HT-29 (cell line): ENCODE results near the gene GRB10. TPM values are rescaled to one million over a fixed set of nuclear protein-coding genes. Genes with fewer than 3 reads are reported as not detected.
"Not testable (repeated sequence)": the region's sequence is repeated elsewhere in the genome, so short reads cannot be mapped to it uniquely, and the experiment has no call there.

Experiments
- DNase-seq: peaks from one replicate; pipeline ENCODE4 v3.0.0-alpha.2; 2015; ENCODE audit warnings: low spot score
- total RNA-seq: library from RNA; depleted of rRNA; stranded (reverse); fragments of >200 nt; shearing (Covaris generic); gene quantifications from 2 replicates; pipeline ENCODE4 v1.2.3, GENCODE V29; 2014

GRB10 gene
- total RNA-seq, 1 experiment from 2014 or later, result 6.6 TPM

DNA sequence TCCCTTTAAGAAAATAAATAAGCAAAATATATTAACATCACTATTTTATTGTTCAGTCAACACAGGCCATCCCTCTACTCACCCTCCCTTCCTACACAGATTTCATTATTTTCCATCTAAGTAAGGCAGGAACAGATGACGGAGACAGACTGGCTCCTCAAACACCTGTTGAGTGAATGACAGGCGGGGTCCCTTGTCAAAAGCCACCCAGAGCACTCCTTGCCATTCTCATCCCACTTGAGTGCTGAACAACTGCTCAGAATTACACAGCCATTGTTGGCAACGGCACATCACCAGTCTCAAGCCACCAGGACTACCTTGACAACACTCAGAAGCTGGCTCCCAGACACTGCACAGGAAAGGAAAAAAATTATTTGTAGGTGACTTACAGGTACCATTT lies 3.3 kb downstream of the GRB10 start:
- no peak for DNase-seq

DNA sequence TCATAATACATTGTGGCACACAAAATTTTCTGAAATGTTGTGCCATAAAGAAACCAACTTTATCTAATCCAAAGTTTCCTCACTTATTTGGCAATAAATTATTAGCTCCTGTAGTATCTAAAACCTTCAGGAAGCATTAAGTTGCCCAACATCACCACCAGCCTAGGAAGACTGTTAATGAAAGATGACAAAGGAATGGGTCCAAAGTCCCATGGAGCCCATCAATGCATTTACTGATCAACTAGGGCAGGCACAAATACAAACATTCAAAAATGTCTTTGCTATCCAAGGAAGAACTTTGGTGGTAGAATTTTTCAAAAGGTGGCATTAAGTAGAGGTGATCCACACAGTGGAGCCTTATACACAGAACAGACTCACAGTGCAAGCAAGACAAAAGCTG lies 4.5 kb downstream of the GRB10 start:
- DNase-seq, result no peak

DNA sequence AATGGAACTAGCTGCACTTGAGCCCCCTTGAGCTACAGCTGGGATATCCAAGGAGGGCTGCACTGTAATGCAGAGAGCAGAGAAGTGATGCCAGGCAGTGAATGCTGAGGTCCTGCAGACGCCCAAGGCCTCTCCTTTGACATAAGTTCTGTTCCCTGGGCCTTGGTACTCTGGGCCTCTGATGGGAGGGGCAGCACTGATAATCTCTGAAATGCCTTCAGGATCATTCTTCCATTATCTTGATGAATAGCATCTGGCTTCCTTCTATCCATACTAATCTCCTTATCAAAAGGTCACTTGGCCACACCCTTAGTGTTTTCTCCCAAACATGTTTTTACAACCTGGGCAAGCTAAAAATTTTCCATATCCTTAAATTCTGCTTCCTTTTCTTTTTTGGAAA lies 6.9 kb downstream of the GRB10 start:
- no peak for DNase-seq

DNA sequence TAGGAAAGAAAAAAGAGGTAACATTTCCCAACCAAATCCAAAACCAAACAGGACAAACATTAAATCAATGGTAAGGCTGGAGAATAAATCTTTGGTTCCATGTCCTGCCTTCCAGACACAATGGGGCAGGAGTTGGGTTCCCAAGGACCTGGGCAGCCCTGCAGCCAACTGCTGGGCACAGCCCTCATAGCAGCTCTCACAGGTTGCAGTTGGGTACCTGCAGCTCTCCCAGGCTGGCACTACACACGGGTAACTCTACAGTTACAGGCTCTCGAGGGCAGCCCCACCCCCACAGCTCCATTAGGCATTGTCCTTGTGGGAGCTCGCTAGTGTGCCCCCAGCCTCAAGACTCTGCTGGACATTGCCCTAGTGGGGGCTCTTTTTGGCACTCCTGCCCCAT lies 7.5 kb downstream of the GRB10 start:
- no peak for DNase-seq

DNA sequence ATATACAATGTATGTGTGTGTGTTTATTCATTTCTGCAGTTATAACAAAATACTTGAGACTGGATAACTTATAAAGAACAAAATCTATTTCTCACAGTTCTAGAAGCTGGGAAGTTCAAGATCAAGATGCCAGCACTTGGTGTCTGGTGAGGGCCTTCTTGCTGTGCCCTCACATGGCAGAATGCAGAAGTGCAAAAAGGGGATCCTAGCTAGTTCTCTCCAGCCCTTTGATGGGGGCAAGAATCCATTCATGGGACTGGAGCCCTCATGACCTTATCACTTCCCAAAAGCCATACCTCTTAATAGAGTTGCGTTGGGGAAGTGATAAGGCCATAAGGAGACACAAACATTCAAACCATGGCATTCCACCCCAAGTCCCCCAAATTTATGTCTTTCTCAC lies 8.4 kb downstream of the GRB10 start:
- DNase-seq, result no peak

DNA sequence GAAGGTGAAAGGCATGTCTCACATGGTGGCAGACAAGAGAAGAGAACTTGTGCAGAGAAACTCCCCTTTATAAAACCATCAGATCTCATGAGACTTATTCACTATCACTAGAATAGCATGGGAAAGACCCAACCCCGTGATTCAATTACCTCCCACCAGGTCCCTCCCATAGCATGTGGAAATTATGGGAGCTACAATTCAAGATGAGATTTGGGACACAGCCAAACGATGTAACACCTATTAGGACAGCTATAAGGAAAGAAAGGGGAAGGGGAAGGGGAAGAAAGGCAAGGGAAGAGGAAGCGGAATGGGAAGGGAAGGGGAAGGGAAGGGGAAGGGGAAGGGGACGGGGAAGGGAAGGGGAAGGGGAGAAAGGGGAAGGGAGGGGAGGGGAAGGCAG lies 9.6 kb downstream of the GRB10 start:
- DNase-seq, result not testable (repeated sequence)

DNA sequence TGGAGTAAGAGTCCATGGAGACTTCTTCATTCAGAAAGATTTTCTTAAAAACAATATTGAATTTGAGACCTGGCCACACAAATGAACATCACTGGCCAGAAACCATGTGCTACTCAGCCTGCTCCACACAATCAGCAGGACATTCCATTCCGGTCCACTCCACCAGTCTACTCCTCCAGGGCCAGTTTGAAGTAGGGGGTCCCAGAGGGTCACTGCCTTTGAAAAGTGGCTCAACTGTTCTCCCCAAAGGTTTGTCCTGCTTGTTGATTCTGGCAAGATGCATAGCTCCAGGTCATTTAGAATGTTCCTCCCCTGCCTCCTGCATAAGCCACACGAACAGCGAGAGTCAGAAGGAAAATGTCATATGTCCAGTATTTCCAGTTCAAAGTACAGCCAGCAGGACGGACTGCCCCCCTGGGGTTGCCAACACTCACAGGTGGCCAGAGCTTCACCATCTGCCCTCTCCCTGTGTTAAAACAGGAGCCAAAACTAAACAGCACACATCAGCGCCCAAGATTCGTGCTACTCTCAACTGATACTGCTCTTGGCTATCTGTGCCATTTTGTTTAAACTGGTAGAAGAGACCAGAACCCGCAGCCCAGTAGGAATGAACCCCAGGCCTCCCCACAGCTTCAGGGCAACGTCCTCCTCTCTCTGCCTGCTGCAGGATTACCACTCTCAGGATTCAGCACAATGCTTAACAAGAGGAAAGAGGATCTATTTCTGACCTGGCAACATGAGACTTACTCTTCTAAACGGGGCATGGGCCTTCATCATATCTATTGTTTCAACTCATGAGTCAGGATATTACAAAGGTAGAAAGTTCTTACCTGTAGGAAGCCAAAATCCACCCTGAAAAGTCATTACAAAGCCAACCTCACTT lies 11.3 kb downstream of the GRB10 start:
- no peak for DNase-seq

DNA sequence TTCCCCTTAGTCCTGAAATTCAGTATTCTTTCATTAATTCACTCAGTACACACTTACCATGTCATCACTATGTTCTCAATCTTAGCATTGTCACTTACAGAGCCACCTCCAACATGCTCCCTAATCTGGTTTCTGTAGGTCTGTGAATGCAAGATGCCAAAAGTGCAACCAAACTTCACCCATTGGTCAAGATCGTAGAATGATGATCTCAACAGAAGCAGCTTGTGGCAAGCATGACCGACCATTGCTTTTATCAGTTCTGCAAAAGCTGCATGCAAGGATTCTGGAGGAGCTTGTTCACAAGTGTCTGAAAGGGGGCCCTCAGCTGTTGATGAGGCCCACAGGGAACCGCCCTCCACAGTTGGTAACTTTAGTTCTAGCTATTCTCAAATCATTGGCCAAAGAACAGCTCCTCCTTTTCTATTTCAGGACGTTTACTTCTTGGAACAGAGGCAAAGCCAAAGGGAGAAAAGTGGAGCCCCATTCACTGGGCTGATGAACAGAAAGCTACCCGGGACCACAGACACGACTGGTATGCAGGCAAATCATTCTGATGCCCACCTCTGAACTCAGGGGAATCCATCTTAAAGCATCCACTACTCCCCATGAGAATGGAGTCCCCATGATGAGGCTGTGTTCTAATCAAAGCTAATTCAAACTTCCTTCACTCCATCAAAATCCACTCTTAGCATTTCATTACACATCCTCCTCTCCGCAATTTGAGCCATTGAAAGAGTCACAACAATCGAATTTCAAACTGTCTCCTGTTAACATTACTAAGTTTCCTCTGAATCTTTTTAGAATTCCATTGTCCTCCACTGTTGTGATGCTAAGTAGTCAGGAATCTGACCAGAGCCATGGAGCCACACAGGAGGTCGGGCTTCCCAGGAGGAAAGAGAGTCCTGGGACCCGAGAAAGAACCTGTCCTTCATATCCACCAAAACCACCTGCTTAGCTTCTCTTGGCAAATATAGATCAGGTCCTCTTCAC lies 13.9 kb downstream of the GRB10 start:
- DNase-seq, result no peak

DNA sequence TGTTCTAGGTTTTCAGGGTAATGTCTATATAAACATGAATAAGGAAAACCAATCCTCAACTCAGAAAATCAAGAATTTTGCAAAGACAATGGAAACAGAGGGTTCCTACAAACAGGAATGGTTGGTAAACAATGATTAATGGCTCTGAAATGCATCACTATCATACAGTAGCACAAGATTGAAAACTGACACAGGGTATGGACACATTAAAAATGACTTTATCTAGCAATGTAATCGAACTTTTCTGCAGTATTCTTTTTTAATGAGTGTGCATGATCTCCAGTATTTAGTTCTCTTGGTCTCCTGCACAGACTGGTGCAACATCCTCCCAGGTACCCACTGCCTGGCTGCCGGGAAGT lies 15.9 kb downstream of the GRB10 start:
- DNase-seq, result peak; percentile 1

DNA sequence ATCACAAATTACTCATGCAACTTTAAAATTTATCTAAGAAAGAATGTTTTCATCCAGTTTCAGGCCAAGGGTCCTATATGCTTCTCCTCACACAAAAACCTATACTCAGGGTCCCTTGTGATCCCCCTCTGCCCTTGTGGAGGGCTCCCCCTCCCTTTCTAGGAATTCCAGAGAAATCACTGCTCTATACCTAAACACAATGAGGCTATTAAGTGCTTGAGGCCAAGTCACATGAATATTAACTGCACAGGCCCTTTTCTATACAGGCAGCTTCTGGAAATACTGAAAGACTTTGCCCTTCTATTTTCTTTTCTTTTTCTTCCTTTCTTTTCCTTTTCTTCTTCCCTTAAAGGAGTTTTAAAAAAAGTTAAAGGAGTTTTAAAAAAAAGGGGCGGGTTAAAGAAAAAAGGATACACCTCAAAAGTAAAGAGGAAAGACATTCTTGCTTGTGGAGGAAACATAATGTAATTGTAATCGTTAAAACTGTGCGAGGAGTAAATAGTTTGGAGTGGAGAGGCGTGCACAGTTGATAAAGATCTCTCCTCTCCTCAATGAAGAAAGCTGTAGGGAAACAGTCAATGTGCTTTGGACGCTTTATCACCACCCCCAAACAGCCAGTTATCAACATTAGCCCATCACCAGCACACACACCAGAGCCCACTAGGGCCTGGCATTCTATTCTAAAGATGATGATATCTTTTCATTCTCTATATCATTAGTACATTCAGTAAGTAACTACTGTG lies 16.4 kb downstream of the GRB10 start:
- no peak for DNase-seq

DNA sequence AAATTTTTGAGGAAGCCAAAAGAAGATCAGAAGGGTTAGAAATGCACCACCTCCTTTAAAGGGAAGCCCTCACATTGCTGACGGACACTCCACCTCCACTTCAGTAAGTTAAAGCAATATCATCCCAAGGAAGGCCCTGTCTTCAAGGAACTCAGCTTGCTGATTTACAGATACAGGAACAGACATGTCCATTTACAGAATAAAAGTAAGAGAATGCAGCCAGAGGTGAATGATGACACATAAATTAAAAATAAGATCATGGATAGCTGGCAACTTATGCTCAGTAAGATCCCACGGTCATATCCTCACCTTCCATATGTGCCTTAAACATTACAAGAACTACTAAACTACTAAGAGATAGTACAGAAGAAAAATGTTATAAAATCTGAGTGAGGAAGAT lies 20.4 kb downstream of the GRB10 start:
- no peak for DNase-seq

DNA sequence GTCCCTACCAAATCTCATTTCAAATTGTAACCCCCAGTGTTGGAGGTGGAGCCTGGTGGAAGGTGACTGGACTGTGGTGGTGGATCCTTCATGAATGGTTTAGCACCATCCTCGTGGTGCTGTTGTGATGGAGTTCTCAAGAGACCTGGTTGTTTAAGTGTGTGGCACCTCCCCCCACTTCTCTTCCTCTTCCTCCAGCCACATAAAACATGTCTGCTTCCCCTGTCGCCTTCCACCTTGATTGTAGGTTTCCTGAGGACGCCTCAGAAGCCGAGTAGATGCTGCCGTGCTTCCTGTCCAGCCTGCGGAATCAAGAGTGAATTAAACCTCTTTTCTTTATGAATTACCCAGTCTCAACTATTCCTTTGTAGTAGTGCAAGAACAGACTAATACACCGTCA lies 21.0 kb downstream of the GRB10 start:
- DNase-seq, result no peak

DNA sequence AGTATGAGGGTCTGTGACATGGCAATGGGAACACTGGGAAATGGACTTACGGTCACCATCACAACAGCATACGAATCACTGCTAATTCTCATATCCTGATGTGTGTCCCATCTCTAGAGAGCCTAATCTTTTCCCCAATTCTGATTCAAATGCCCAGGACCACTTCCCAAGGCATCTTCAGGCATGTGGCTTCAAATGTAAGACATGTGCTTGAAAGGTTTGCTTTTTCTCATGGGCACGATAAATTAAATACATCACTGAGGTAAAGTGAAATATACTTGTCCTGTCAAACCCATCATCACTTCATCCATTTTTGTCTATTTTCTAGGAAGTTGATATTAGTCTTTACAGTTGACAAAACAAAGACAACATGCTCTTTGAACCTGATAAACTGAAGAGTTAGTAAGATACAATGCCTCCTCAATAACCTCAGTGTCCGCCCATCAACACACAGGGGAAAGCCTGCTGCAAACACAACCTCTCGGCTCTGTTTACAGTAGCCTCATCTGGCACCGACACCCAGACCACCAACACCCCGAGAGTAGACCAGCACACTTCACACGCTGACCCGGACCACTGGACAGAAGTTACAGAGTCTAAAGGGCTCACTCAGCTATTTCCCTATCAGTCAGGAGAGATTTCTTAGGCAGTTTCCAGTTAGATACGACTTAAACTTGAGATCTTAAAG lies 24.8 kb downstream of the GRB10 start:
- no peak for DNase-seq

DNA sequence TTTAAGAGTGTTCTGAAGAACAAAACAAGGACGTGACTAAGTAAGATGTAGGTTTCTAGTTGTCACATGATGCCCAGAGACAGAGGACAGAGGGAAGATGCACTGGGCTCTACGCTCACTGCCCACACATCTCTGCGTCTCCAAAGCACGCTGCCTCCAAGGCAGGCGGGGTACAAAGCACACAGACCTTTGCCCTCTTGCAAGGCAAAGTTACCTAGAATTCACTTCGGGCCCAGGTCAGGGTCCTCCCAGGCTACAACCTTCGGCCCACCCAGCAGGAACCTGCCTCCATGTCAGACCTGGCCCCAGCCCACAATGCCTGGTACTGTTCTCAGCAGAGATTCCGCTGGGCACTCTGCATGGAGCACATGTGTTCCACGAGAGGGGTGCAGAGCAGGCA lies 26.5 kb downstream of the GRB10 start:
- no peak for DNase-seq

DNA sequence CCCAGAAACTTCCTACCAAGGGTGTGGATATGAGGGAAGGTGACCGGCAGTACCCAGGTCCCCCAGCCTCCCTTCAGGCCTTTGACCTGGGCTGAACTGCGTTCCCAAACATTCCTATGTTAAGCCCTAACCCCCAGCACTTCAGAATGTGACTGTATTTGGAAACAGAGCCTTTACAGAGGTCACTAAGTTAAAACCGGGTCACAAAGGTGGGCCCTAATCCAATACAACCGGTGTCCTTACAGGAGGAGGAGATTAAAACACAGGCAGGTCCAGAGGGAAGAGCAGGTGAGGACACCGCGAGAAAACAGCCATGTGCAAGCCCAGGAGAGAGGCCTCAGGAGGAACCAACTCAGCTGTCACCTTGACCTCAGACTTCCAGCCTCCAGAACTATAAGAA lies 28.0 kb downstream of the GRB10 start:
- no peak for DNase-seq

DNA sequence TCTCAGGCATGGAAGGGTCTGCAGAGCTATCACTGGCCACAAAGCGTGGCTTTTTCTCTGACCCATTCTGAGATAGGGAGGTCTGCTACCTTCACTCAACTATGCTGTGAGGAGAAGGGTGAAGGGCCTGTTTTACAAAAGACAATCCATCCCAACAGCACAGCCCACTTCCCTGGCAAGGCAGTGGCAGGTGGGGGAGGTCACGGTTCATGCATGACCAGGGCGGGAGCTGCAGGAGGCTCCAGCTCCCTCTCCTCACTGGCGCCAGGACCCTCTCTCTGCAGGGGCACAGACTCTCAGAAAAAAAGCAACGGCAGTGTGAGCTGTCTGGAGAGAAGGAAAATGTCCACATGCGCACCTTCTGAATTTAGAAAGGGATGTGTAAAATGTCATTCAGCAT lies 28.5 kb downstream of the GRB10 start:
- DNase-seq, result no peak

DNA sequence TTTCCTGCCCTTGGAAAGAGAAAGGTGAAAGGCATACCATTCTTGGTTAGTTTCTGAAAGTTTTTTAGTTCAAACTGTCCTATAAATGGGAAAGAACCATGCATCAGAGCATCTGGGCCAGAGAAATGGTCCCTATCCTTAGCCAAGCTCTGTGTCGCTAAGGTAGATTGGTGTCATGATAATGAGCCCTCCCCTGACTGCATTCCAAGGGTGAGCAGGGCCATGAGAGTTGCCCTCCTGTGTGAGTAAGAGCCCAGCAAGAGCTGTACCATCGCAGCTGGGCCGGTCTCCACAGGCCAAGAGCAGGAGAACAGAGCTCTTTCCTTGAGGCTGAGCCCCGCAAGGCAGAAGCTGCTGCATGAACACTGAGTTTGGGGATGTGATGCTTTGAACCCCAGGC lies 30.3 kb downstream of the GRB10 start:
- DNase-seq, result no peak

DNA sequence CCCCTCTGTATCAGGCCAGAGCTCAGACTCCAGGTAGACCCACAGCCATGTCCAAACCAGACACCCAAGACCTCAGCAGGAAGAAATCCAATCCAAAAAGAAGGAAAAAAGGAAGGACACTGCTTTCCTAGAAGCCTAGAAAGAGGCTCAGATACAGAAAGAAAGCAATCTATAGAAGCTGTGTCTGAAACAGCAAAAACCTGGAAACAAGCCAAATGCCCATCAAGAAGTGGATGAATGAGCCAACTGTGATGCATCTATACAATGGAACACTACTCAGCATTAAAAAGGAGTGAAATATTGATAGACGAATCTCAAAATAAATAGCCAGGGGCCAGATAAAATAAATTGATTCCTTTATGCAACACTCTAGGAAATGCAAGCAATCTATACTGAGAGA lies 31.6 kb downstream of the GRB10 start:
- no peak for DNase-seq

DNA sequence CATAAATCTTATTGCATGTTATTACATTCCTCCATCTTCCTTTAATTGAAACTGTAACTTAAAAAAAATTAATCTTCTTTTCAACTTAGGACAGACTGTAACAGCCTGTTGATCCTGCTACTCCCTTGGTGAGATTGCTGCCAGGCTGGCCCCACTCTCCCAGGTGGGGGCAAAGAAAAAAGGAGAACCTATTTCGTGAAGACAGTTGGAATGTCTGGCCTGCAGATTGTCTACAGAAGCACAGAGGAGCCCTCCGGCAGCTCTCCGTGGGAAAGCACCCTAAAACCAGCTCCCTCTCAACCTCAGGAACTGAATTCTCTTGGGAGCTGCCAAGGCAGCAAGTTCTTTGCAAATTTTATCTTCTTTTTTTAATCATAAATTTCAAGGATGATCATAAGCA lies 32.8 kb downstream of the GRB10 start:
- no peak for DNase-seq

DNA sequence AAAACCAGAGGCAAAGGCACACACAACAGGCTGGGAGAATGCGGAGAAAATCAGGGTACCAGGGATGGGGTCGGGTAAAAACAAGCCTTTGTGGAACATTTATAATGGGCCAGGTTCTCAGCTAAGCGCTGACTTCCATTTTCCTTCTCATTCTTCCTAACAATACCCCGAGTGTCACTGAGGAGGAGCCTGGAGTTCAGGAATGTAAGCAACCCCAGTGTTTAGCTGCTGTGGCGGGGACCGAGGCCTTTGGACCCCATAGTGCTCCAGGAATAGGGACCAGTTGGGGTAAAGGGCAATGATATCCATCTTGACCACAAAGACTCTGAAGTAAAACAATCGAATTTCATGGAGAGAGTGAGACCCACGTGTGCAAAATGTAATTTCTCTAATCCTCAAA lies 34.2 kb downstream of the GRB10 start:
- no peak for DNase-seq

DNA sequence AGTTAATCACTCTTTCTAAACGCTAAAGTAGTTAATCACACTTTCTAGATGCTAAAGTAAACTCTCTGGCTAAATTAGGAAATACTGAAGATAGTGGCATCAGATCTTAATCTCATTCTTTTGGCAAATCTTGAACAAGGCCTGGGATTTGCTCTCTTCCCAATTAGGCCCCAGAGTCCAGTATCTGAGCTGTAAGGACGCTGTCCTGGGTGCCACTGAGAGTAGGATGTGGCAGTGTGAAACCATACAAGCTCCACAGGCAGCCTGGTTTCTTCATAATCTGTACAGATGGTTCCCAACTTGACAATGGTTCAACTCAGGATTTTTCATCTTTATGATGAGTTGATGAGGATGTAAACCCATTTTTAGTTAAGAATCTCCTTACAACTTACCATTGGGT lies 36.9 kb downstream of the GRB10 start:
- DNase-seq, result no peak
